HEK293T (cell line): ENCODE data around the gene DOHH.

ENCODE experiments used
- CTCF ChIA-PET: fragments of 350-600 bp; formaldehyde crosslinking; extraction: SDS; loops from one replicate; lab custom pipeline; 2021; ENCODE audit warnings: antibody characterized with exemption, inconsistent platforms; lab: Yijun Ruan, JAX
- POLR2A ChIA-PET: fragments of 350-600 bp; formaldehyde crosslinking; extraction: SDS; loops from one replicate; lab custom pipeline; 2020; ENCODE audit warnings: antibody characterized with exemption, inconsistent platforms; lab: Yijun Ruan, JAX
- DNase-seq: peaks from one replicate; pipeline ENCODE4 v3.0.0; 2012; ENCODE audit warnings: mixed read lengths; ENCODE audit errors: extremely low spot score
- ARNT ChIP-seq: fragments of 450-650 bp; IDR thresholded peaks from 2 replicates; pipeline ENCODE4 v1.6.1; 2017; ENCODE audit warnings: mild to moderate bottlenecking
- BHLHE40 ChIP-seq: fragments of 450-650 bp; IDR thresholded peaks from 2 replicates; pipeline ENCODE4 v1.6.1; 2016; ENCODE audit warnings: mild to moderate bottlenecking, moderate library complexity, borderline replicate concordance
- CTBP1 ChIP-seq: fragments of 450-650 bp; IDR thresholded peaks from 2 replicates; pipeline ENCODE4 v1.6.1; 2016; ENCODE audit warnings: borderline replicate concordance
- ELF4 ChIP-seq: fragments of 450-650 bp; IDR thresholded peaks from 2 replicates; pipeline ENCODE4 v1.6.1; 2017; ENCODE audit warnings: antibody characterized with exemption
- FOXA1 ChIP-seq: fragments of 450-650 bp; IDR thresholded peaks from 2 replicates; pipeline ENCODE4 v1.6.1; 2016; ENCODE audit warnings: mild to moderate bottlenecking
- FOXK2 ChIP-seq: fragments of 450-650 bp; IDR thresholded peaks from 2 replicates; pipeline ENCODE4 v1.6.1; 2016; ENCODE audit warnings: mild to moderate bottlenecking
- FOXM1 ChIP-seq: fragments of 450-650 bp; IDR thresholded peaks from 2 replicates; pipeline ENCODE4 v1.6.1; 2017; ENCODE audit warnings: mild to moderate bottlenecking, borderline replicate concordance
- HDGF ChIP-seq: fragments of 450-650 bp; IDR thresholded peaks from 2 replicates; pipeline ENCODE4 v1.6.1; 2017; ENCODE audit warnings: antibody characterized with exemption, borderline replicate concordance
- L3MBTL2 ChIP-seq: fragments of 450-650 bp; conservative IDR thresholded peaks from 2 replicates; pipeline ENCODE4 v1.6.1; 2016; ENCODE audit warnings: mild to moderate bottlenecking
- LEF1 ChIP-seq: fragments of 450-650 bp; IDR thresholded peaks from 2 replicates; pipeline ENCODE4 v1.6.1; 2017; ENCODE audit warnings: mild to moderate bottlenecking, borderline replicate concordance
- NFRKB ChIP-seq: fragments of 450-650 bp; IDR thresholded peaks from 2 replicates; pipeline ENCODE4 v1.6.1; 2016; ENCODE audit warnings: mild to moderate bottlenecking, moderate library complexity
- PKNOX1 ChIP-seq: fragments of 450-650 bp; IDR thresholded peaks from 2 replicates; pipeline ENCODE4 v1.6.1; 2016
- SP1 ChIP-seq: fragments of 450-650 bp; IDR thresholded peaks from 2 replicates; pipeline ENCODE4 v1.6.1; 2017
- SUZ12 ChIP-seq: fragments of 450-650 bp; IDR thresholded peaks from 2 replicates; pipeline ENCODE4 v1.6.1; 2016; ENCODE audit warnings: mild to moderate bottlenecking
- TARDBP ChIP-seq: fragments of 450-650 bp; IDR thresholded peaks from 2 replicates; pipeline ENCODE4 v1.6.1; 2016
- ZNF384 ChIP-seq: fragments of 450-650 bp; IDR thresholded peaks from 2 replicates; pipeline ENCODE4 v1.6.1; 2016

Gene DOHH

GRCh38 chr19:3518255-3518654, 17.8 kb upstream of the DOHH start:
- ChIA-PET CTCF (no interaction called here), POLR2A (no interaction called here)
- no peak for DNase-seq
- TF ChIP-seq ELF4 (no peak), LEF1 (no peak), SP1 (no peak), BHLHE40 (no peak)

- TF ChIP-seq CTBP1 (no peak), NFRKB (no peak), PKNOX1 (no peak), BHLHE40 (no peak), FOXK2 (no peak), FOXM1 (no peak), SUZ12 (no peak)
- no peak for DNase-seq
- CTCF ChIA-PET, result no interaction called here
- POLR2A ChIA-PET, result no interaction called here
Observed at GRCh38 chr19:3517638-3518037, 17.2 kb upstream of the DOHH start.

GRCh38 chr19:3516675-3517207, 16.3 kb upstream of the DOHH start:
- ChIA-PET POLR2A (no interaction called here), CTCF (no interaction called here)
- no peak for DNase-seq
- no peak for TF ChIP-seq SUZ12
- no peak for TF ChIP-seq BHLHE40
- no peak for TF ChIP-seq NFRKB
- TF ChIP-seq SP1, result no peak
- TF ChIP-seq L3MBTL2, result no peak
- no peak for TF ChIP-seq PKNOX1
- TF ChIP-seq LEF1, result no peak

GRCh38 chr19:3515891-3516422, 15.5 kb upstream of the DOHH start:
- TF ChIP-seq ARNT (no peak), ZNF384 (no peak), BHLHE40 (no peak)
- ChIA-PET CTCF (no interaction called here), POLR2A (no interaction called here)
- no peak for DNase-seq

- ChIA-PET POLR2A (no interaction called here), CTCF (no interaction called here)
- no peak for TF ChIP-seq ZNF384
- TF ChIP-seq PKNOX1, result no peak
- TF ChIP-seq HDGF, result no peak
- TF ChIP-seq SP1, result no peak
- no peak for TF ChIP-seq SUZ12
- no peak for TF ChIP-seq NFRKB
- no peak for TF ChIP-seq ARNT
- TF ChIP-seq FOXA1, result no peak
- no peak for TF ChIP-seq CTBP1
- TF ChIP-seq LEF1, result no peak
- TF ChIP-seq FOXM1, result no peak
- TF ChIP-seq L3MBTL2, result no peak
- TF ChIP-seq TARDBP, result no peak
- no peak for TF ChIP-seq FOXK2
- no peak for TF ChIP-seq ELF4
- no peak for TF ChIP-seq BHLHE40
- no peak for DNase-seq
Observed at GRCh38 chr19:3514930-3515329, 14.5 kb upstream of the DOHH start.

GRCh38 chr19:3513229-3514140, 13.0 kb upstream of the DOHH start:
- CTCF ChIA-PET, result no interaction called here
- TF ChIP-seq ARNT (no peak), NFRKB (no peak), TARDBP (no peak), SP1 (no peak), PKNOX1 (no peak), FOXA1 (no peak), L3MBTL2 (no peak), CTBP1 (no peak), FOXK2 (no peak), ZNF384 (no peak), SUZ12 (no peak), LEF1 (no peak), ELF4 (no peak), HDGF (no peak), FOXM1 (no peak), BHLHE40 (no peak)
- DNase-seq, result no peak
- POLR2A ChIA-PET, result interaction anchor here (1.2 kb wide), 1 partner anchor 13 kb away, joined by 3 read pairs; the partner anchor contains the start of gene DOHH
